Effector memory CD4-positive, alpha-beta T cell (primary cell): ENCODE data around the gene EMX2.
"Not testable (repeated sequence)": the region's sequence is repeated elsewhere in the genome, so short reads cannot be mapped to it uniquely, and the experiment has no call there.

Experiments
- DNase-seq, 3 donors: peaks; one replicate each; pipeline ENCODE4 v3.0.0-alpha.2; 2020
- H3K27ac ChIP-seq: 2 replicates; pipeline ENCODE4 v1.7.0; 2013; ENCODE audit warnings: mild to moderate bottlenecking, low read length, moderate library complexity; ENCODE audit not compliant: insufficient read depth, poor library complexity, severe bottlenecking
- H3K27me3 ChIP-seq: replicated peaks from 2 replicates; pipeline ENCODE4 v1.7.0; 2013; ENCODE audit warnings: mild to moderate bottlenecking, low read length; ENCODE audit not compliant: insufficient read depth, control insufficient read depth, poor library complexity, severe bottlenecking
- H3K36me3 ChIP-seq: 2 replicates; pipeline ENCODE4 v1.7.0; 2013; ENCODE audit warnings: mild to moderate bottlenecking, low read length, moderate library complexity; ENCODE audit not compliant: control insufficient read depth, insufficient read depth
- H3K4me1 ChIP-seq: 2 replicates; pipeline ENCODE4 v1.7.0; 2013; ENCODE audit warnings: low read length, mild to moderate bottlenecking; ENCODE audit not compliant: control insufficient read depth, insufficient read depth, poor library complexity, severe bottlenecking
- H3K4me3 ChIP-seq: 2 replicates; pipeline ENCODE4 v1.7.0; 2013; ENCODE audit warnings: low read length, low read depth, mild to moderate bottlenecking; ENCODE audit not compliant: insufficient read depth, poor library complexity, severe bottlenecking
- H3K9me3 ChIP-seq: 2 replicates; pipeline ENCODE4 v1.7.0; 2013; ENCODE audit warnings: mild to moderate bottlenecking, low read length, moderate library complexity; ENCODE audit not compliant: control insufficient read depth

Gene EMX2

DNA sequence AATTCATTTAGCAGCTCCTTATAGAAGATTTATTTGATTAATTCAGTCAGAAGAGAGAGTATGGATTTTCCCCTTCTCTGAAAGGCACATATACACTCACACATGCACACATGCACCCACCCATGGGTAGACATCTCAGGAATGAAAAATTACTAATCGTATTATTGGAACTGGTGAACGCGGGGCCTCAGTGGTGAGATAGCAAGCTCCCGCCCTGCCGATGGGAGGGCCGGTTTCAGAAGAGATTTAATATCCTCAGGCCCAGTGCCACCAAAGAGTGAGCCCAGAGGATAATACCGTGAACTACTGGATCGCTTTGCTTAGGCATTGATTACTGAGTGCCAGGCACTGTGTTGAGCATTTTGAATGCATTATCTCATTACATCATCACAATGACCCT lies 38.0 kb upstream of the EMX2 start:
- Histone ChIP-seq H3K4me1 (no peaks in the 10 kb centered on the region), H3K4me3 (no peak overlapping the region), H3K9me3 (no peaks in the 10 kb centered on the region), H3K36me3 (no peaks in the 10 kb centered on the region), H3K27me3 (no peaks in the 10 kb centered on the region), H3K27ac (no peak overlapping the region)
- no peak for DNase-seq

DNA sequence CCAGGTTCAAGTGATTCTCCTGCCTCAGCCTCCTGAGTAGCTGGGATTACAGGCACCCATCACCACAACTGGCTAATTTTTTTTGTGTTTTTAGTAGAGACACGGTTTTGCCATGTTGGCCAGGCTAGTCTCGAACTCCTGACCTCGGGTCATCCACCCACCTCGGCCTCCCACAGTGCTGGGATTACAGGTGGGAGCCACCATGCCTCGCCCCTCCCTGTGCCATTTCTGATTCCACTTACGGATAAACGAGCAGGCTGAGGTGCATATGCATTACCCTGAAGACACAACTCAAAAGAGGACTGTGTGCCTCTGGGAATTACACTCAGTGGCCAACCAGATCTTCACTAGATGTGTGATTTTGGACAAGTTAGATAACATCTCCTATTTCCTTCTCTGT lies 35.5 kb upstream of the EMX2 start:
- not testable (repeated sequence) for H3K27ac ChIP-seq, H3K27me3 ChIP-seq, DNase-seq, H3K9me3 ChIP-seq, H3K36me3 ChIP-seq, H3K4me1 ChIP-seq, H3K4me3 ChIP-seq

DNA sequence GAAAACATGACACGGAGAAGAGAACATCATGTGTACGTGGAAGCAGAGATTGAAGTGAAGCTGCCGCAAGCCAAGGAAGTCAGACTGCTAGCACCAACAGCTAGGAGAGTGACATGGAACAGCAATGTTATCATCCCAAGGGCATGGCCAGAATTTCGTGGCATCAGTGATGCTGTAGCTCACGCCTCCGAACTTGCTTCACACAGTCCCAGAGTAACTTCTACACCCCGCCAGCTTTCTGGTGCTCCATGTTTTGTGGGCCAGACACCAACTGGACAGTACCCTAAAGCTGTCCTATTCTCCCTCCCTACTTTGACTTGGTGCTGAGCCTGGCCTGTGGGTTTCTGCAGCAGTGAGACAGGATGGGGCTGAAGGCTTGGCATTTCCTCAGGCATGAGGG lies 33.0 kb upstream of the EMX2 start:
- no peaks in the 10 kb centered on the region for H3K27me3 ChIP-seq
- H3K27ac ChIP-seq: no peak overlapping the region
- H3K4me1 ChIP-seq: no peaks in the 10 kb centered on the region
- H3K9me3 ChIP-seq: no peaks in the 10 kb centered on the region
- H3K36me3 ChIP-seq: no peaks in the 10 kb centered on the region
- DNase-seq: no peak
- H3K4me3 ChIP-seq: no peak overlapping the region

DNA sequence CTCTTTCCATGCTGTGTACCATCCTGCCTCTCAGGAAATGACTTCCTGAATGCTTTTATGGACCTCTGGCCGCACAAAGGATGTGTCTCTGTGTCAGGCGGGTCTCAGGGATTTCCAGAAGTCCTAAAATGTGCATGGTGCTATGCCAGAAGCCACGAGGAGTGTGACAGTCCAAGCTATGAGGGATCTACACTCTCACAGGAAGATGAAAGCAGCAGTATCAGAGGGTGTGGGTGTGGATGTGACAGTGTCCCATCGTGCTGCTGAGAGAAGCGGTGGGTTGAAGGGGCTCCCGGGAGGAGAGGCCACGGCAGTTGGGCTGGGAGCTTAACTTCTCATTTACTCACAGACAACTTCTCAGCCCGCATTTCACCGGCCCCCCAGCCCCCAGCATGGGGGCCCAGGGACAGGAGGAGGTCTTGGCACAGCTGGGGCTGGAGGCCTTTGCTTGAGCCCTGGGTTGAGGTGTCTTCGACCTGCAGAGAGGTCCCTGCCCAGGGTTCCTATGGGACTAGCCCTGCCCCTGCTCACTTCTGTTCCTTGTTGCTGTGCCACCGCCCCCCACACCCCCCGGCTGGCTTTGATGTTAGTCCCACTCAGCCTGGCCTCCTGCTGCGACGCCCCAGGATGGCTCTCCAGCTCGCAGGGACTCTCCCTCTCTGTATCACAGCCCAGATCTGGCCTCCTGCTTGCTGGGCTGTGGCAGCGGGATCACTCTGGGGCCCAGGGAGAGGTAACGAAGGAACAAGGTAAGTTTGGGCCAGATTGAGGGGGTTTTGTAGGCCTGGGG lies 30.8 kb upstream of the EMX2 start:
- no peak for DNase-seq
- no peaks in the 10 kb centered on the region for H3K36me3 ChIP-seq
- no peak overlapping the region for H3K27ac ChIP-seq
- no peak overlapping the region for H3K4me3 ChIP-seq
- H3K4me1 ChIP-seq: no peaks in the 10 kb centered on the region
- H3K27me3 ChIP-seq: no peaks in the 10 kb centered on the region
- H3K9me3 ChIP-seq: no peaks in the 10 kb centered on the region

DNA sequence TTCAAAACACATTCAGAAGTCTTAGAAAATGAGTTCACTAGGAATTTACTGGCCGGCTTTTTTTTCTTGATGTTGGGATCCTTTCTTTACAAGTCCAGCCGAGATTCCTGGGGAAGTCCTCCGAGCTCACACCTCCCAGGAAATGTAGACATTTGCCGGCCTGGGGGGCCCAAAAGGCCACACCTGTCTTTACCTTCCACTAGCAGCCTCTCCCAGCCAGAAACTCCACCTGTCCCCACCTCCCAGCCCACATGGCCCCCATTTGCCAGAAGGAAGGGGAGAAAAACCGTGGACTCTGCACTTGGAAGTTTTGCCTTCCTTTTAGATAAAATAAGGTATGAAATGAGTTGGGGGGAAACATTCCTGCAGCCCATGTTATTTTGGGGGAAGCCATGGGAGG lies 27.6 kb upstream of the EMX2 start:
- H3K27ac ChIP-seq: no peak overlapping the region
- H3K9me3 ChIP-seq: no peaks in the 10 kb centered on the region
- H3K4me1 ChIP-seq: no peaks in the 10 kb centered on the region
- no peaks in the 10 kb centered on the region for H3K36me3 ChIP-seq
- DNase-seq: no peak
- peaks cover 6% of the 10 kb centered on the region for H3K27me3 ChIP-seq
- no peak overlapping the region for H3K4me3 ChIP-seq

DNA sequence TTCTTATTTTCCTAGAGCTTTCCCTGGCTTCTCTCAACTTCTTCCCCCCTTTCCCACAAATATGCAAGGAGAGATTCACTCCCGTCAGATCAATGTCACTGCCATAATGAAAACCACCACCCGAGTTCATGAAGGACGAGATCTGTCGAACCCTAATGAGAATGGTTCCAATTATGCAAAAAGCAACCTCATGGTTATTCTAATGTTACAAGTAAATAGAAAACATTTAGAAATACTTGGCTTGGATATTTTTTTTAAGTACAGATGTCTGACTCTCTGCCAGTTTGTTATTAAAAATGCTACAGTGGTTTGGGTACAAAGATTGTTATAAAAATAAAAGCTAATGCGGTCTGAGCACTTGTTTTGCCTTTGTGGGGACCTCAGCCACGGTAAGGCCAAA lies 25.9 kb upstream of the EMX2 start:
- DNase-seq: no peak
- Histone ChIP-seq H3K27ac (no peak overlapping the region), H3K4me1 (no peaks in the 10 kb centered on the region), H3K4me3 (no peak overlapping the region), H3K9me3 (no peaks in the 10 kb centered on the region), H3K36me3 (no peaks in the 10 kb centered on the region), H3K27me3 (peaks cover 6% of the 10 kb centered on the region)

DNA sequence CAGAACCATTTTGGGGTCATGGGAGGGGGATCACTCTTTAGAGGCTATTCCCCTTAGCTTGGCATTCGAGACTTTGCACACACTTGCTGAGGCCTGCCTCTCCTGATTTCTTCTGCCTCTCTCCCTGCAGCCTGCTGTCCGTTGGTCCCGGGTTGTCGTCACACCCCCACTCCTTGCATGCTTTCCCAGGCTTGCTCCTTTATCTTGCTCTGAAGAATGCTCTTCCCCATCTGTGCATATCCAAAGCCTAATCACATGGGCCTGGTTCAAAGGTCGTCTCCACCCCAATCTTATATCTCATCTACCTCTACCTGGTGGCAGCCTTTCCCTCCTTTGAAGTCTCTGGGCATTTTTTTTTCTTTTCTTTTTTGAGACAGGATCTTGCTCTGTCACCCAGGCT lies 24.3 kb upstream of the EMX2 start:
- Histone ChIP-seq H3K27me3 (peaks cover 6% of the 10 kb centered on the region), H3K4me3 (no peak overlapping the region), H3K27ac (no peak overlapping the region), H3K36me3 (no peaks in the 10 kb centered on the region), H3K4me1 (no peaks in the 10 kb centered on the region), H3K9me3 (no peaks in the 10 kb centered on the region)
- no peak for DNase-seq

DNA sequence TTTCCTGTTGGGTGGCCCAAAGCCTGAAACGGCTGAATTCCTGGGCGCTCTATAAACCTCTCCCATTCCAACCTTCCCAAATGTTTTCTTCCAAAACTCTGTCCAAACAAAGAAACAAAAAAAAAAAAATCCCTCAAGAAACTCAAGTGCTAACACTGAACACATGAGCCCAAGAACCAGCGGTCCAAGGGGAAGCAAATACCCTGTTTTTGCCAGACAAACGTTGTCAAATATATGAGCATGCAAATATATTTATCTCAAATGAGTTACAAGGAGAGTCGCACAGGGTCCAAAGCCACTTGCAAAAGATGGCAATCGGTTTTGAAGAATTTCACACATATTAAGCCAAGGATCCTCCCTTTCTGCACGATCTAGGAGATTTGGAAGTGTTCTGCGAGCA lies 23.3 kb upstream of the EMX2 start:
- Histone ChIP-seq H3K4me1 (no peaks in the 10 kb centered on the region), H3K36me3 (no peaks in the 10 kb centered on the region), H3K27ac (no peak overlapping the region), H3K4me3 (no peak overlapping the region), H3K9me3 (no peaks in the 10 kb centered on the region), H3K27me3 (peaks cover 9% of the 10 kb centered on the region)
- no peak for DNase-seq

DNA sequence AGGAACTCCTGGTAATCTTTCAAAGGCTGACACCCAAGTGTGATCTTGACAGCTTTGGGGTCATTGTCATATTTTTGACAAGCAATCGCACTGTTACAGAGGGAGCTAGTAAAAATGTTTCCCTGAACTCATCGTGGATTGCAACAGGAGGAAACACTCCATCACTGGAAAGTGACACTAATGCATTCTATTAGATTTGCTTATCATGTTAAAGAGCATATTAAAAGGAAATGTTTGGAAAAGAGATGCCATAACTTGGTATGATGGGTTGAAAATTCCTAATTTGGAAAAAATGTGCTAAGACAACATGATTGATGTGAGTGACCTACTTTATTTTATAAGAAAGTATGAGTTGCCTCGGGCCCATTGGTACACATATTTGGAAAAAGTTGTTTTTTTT lies 22.7 kb upstream of the EMX2 start:
- Histone ChIP-seq H3K27me3 (peaks cover 14% of the 10 kb centered on the region), H3K9me3 (no peaks in the 10 kb centered on the region), H3K4me1 (no peaks in the 10 kb centered on the region)

DNA sequence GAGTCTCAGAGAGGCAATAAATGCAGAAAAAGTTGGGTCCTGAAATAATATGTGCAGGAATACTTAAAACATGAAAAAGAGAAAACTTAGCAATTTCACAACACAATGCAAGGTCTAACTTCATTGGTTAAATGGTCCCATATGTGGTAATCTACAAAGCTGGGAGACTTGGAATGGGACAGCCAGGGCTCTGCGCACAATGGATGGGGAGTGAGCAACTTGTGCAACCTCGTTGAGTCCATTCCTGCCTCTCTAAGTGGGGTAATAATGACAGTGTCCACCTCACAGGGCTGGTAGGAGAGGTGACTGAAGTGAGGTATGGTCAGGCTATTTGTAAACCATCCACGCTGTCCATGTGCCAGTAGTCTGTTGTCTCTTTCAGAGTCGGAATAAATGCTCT lies 11.8 kb upstream of the EMX2 start:
- peaks cover 13% of the 10 kb centered on the region for H3K27me3 ChIP-seq
- no peaks in the 10 kb centered on the region for H3K36me3 ChIP-seq
- H3K4me3 ChIP-seq: no peak overlapping the region
- H3K4me1 ChIP-seq: no peaks in the 10 kb centered on the region
- no peaks in the 10 kb centered on the region for H3K9me3 ChIP-seq
- H3K27ac ChIP-seq: no peak overlapping the region
- no peak for DNase-seq

More for the DNA sequence above, 22.7 kb upstream of the EMX2 start:
- no peak overlapping the region for H3K27ac ChIP-seq
- no peaks in the 10 kb centered on the region for H3K36me3 ChIP-seq
- no peak overlapping the region for H3K4me3 ChIP-seq
- no peak for DNase-seq
